A673 (cell line): ENCODE results near the gene FOXF2.

Experiments used
- CTCF ChIP-seq: fragments of 300-800, 200-600 bp; sonication (generic); conservative IDR thresholded peaks from 2 replicates; pipeline ENCODE4 v1.5.1; 2017; ENCODE audit warnings: low read depth, mild to moderate bottlenecking, antibody characterized with exemption, low read length, moderate library complexity, mixed read lengths
- EZH2 ChIP-seq: fragments of 200-600 bp; sonication (generic); IDR thresholded peaks from 2 replicates; pipeline ENCODE4 v1.6.1; 2017; ENCODE audit warnings: borderline replicate concordance, low read depth, mild to moderate bottlenecking, mixed read lengths, antibody characterized with exemption, low read length; ENCODE audit not compliant: poor library complexity, severe bottlenecking

- TF ChIP-seq CTCF (no peak), EZH2 (no peak)
These were observed 6.1 kb downstream of the FOXF2 start for GRCh38 chr6:1395506-1395905.
